ENCODE measurements around the gene CLDND2.
A peak's percentile ranks its signal among the peaks of the same experiment; 100 is the strongest.

CLDND2 gene

GRCh38 chr19:51331716-51332115 lies 37.1 kb downstream of the CLDND2 start:
- DNase-seq (ENCODE audit: low read depth in 1 of 2, low spot score in 1 of 2) = no peak

GRCh38 chr19:51331193-51331592 lies 37.6 kb downstream of the CLDND2 start:
- DNase-seq (ENCODE audit: low read depth in 1 of 2, low spot score in 1 of 2) = no peak

- DNase-seq (ENCODE audit: low read depth in 1 of 2, low spot score in 1 of 2) = no peak
Observed at GRCh38 chr19:51330366-51330765, 38.4 kb downstream of the CLDND2 start.

- DNase-seq (ENCODE audit: low read depth in 1 of 2, low spot score in 1 of 2) = no peak
Observed at GRCh38 chr19:51329411-51329810, 39.4 kb downstream of the CLDND2 start.

GRCh38 chr19:51327066-51328001 lies 41.5 kb downstream of the CLDND2 start:
- peak in 1 of 2 donors; percentile 41 for DNase-seq (ENCODE audit: low read depth in 1 of 2, low spot score in 1 of 2)

GRCh38 chr19:51326216-51327065 lies 42.4 kb downstream of the CLDND2 start:
- no peak for DNase-seq (ENCODE audit: low read depth in 1 of 2, low spot score in 1 of 2)

- no peak for DNase-seq (ENCODE audit: low read depth in 1 of 2, low spot score in 1 of 2)
Observed at GRCh38 chr19:51325161-51325976, 43.4 kb downstream of the CLDND2 start.

GRCh38 chr19:51324167-51324481 lies 44.7 kb downstream of the CLDND2 start:
- no peak for DNase-seq (ENCODE audit: low read depth in 1 of 2, low spot score in 1 of 2)

GRCh38 chr19:51323481-51324166 lies 45.2 kb downstream of the CLDND2 start:
- DNase-seq (ENCODE audit: low read depth in 1 of 2, low spot score in 1 of 2) = no peak

- DNase-seq (ENCODE audit: low read depth in 1 of 2, low spot score in 1 of 2) = no peak
Observed at GRCh38 chr19:51321799-51322198, 47.0 kb downstream of the CLDND2 start.

- no peak for DNase-seq (ENCODE audit: low read depth in 1 of 2, low spot score in 1 of 2)
Observed at GRCh38 chr19:51320280-51320657, 48.5 kb downstream of the CLDND2 start.

- no peak for DNase-seq (ENCODE audit: low read depth in 1 of 2, low spot score in 1 of 2)
Observed at GRCh38 chr19:51319649-51320279, 49.0 kb downstream of the CLDND2 start.

GRCh38 chr19:51318687-51319648 lies 49.8 kb downstream of the CLDND2 start:
- no peak for DNase-seq (ENCODE audit: low read depth in 1 of 2, low spot score in 1 of 2)

- no peak for DNase-seq (ENCODE audit: low read depth in 1 of 2, low spot score in 1 of 2)
Observed at GRCh38 chr19:51317968-51318367, 50.8 kb downstream of the CLDND2 start.

GRCh38 chr19:51317376-51317775 lies 51.4 kb downstream of the CLDND2 start:
- DNase-seq (ENCODE audit: low read depth in 1 of 2, low spot score in 1 of 2) = no peak

Measured in stimulated activated CD4-positive, alpha-beta T cell treated with anti-CD3 and anti-CD28 coated beads, Interleukin-15, amount 100 ng/mL, for 1 hour (primary cell).